ENCODE results near the gene ZNF521.

GRCh38 chr18:25146512-25146910, 205.5 kb downstream of the ZNF521 start:
- no peak for TF ChIP-seq CTCF (IDR thresholded peaks at IDR 0.05 in 8 of 11, conservative IDR thresholded peaks at IDR 0.05 in 3 of 11)
- no peak for TF ChIP-seq POLR2A (IDR thresholded peaks at IDR 0.05)
